Neural progenitor cell (in vitro differentiated cells): ENCODE results near the gene FOXE1. TPM values are rescaled to one million over a fixed set of nuclear protein-coding genes. Genes with fewer than 3 reads are reported as not detected.

Experiments used
- DNase-seq: peaks from one replicate; pipeline ENCODE4 v3.0.0-alpha.2; 2016; ENCODE audit warnings: low spot score
- H2AFZ ChIP-seq: fragments of 200-600 bp; sonication (generic); replicated peaks from 2 replicates; pipeline ENCODE4 v1.6.1; 2016; ENCODE audit warnings: antibody characterized with exemption
- H3F3A ChIP-seq: fragments of 200-600 bp; sonication (generic); 2 replicates; pipeline ENCODE4 v1.6.1; 2016; ENCODE audit warnings: antibody characterized with exemption, low read depth
- H3K27ac ChIP-seq: fragments of 200-600 bp; sonication (generic); 2 replicates; pipeline ENCODE4 v1.5.1; 2016; ENCODE audit warnings: mild to moderate bottlenecking
- H3K27me3 ChIP-seq: fragments of 200-600 bp; sonication (generic); 2 replicates; pipeline ENCODE4 v1.6.1; 2016; ENCODE audit warnings: mild to moderate bottlenecking, moderate library complexity
- H3K36me3 ChIP-seq: fragments of 200-600 bp; sonication (generic); 2 replicates; pipeline ENCODE4 v1.5.1; 2016
- H3K4me1 ChIP-seq: fragments of 200-600 bp; sonication (generic); 2 replicates; pipeline ENCODE4 v1.6.1; 2016; ENCODE audit warnings: mixed run types
- H3K4me2 ChIP-seq: fragments of 200-600 bp; sonication (generic); 2 replicates; pipeline ENCODE4 v1.6.1; 2016
- H3K4me3 ChIP-seq: fragments of 200-600 bp; sonication (generic); 2 replicates; pipeline ENCODE4 v1.5.1; 2016
- H3K79me2 ChIP-seq: fragments of 200-600 bp; sonication (generic); 2 replicates; pipeline ENCODE4 v1.6.1; 2016; ENCODE audit warnings: low read depth
- H3K9ac ChIP-seq: fragments of 200-600 bp; sonication (generic); 2 replicates; pipeline ENCODE4 v1.6.1; 2016
- H3K9me3 ChIP-seq: fragments of 200-600 bp; sonication (generic); 2 replicates; pipeline ENCODE4 v1.5.1; 2016; ENCODE audit warnings: low read depth
- H4K20me1 ChIP-seq: fragments of 200-600 bp; sonication (generic); 2 replicates; pipeline ENCODE4 v1.6.1; 2016; ENCODE audit warnings: low read depth
- H3K27ac Mint-ChIP-seq: 3 replicates; pipeline ENCODE4 v1.8.0; 2021; ENCODE audit warnings: mixed read lengths
- H3K27me3 Mint-ChIP-seq: 2 replicates; pipeline ENCODE4 v1.8.0; 2022; ENCODE audit warnings: low read depth, mild to moderate bottlenecking, inconsistent platforms, moderate library complexity, mixed read lengths; ENCODE audit not compliant: insufficient read depth
- H3K36me3 Mint-ChIP-seq: 3 replicates; pipeline ENCODE4 v1.8.0; 2021; ENCODE audit warnings: mixed read lengths
- H3K4me1 Mint-ChIP-seq: 3 replicates; pipeline ENCODE4 v1.8.0; 2021; ENCODE audit warnings: mixed read lengths
- H3K4me3 Mint-ChIP-seq: 3 replicates; pipeline ENCODE4 v1.8.0; 2021; ENCODE audit warnings: mild to moderate bottlenecking, moderate library complexity, mixed read lengths
- H3K9me3 Mint-ChIP-seq: 3 replicates; pipeline ENCODE4 v1.8.0; 2020; ENCODE audit warnings: mixed read lengths
- EZH2 ChIP-seq: fragments of 200-600 bp; sonication (generic); IDR thresholded peaks from 2 replicates; pipeline ENCODE4 v1.6.1; 2017; ENCODE audit warnings: antibody characterized with exemption, mild to moderate bottlenecking, moderate library complexity
- EZH2phosphoT487 ChIP-seq: fragments of 200-600 bp; sonication (generic); IDR thresholded peaks from 2 replicates; pipeline ENCODE4 v1.6.1; 2017; ENCODE audit warnings: antibody characterized with exemption
- total RNA-seq: library from RNA; depleted of rRNA; stranded (reverse); fragments of >200 nt; gene quantifications from 2 replicates; pipeline ENCODE4 v1.2.3, GENCODE V29; 2015; ENCODE audit warnings: low replicate concordance
- TF ChIP-seq, protein P1 (sequence below): fragments of 200-600 bp; sonication (generic); IDR thresholded peaks from 2 replicates; pipeline ENCODE4 v1.5.1; 2017; ENCODE audit warnings: antibody characterized with exemption, mild to moderate bottlenecking

The FOXE1 gene
- total RNA-seq, 1 donor from 2014 or later = not detected

- Histone ChIP-seq H3K9me3 (no peaks in the 10 kb centered on the region), H2AFZ (no peak overlapping the region), H3K4me2 (no peak overlapping the region), H3K4me3 (no peak overlapping the region), H3K27me3 (peaks cover 100% of the 10 kb centered on the region), H4K20me1 (peaks cover 42% of the 10 kb centered on the region), H3F3A (peaks cover 8% of the 10 kb centered on the region), H3K79me2 (no peaks in the 10 kb centered on the region), H3K36me3 (no peaks in the 10 kb centered on the region), H3K9ac (no peak overlapping the region), H3K27ac (no peak overlapping the region), H3K4me1 (peaks cover 9% of the 10 kb centered on the region)
- no peaks in the 10 kb centered on the region for H3K36me3 Mint-ChIP-seq
- TF ChIP-seq EZH2 = no peak
- TF ChIP-seq EZH2phosphoT487 = no peak
- TF ChIP-seq, protein P1, sequence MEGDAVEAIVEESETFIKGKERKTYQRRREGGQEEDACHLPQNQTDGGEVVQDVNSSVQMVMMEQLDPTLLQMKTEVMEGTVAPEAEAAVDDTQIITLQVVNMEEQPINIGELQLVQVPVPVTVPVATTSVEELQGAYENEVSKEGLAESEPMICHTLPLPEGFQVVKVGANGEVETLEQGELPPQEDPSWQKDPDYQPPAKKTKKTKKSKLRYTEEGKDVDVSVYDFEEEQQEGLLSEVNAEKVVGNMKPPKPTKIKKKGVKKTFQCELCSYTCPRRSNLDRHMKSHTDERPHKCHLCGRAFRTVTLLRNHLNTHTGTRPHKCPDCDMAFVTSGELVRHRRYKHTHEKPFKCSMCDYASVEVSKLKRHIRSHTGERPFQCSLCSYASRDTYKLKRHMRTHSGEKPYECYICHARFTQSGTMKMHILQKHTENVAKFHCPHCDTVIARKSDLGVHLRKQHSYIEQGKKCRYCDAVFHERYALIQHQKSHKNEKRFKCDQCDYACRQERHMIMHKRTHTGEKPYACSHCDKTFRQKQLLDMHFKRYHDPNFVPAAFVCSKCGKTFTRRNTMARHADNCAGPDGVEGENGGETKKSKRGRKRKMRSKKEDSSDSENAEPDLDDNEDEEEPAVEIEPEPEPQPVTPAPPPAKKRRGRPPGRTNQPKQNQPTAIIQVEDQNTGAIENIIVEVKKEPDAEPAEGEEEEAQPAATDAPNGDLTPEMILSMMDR = no peak
- H3K27ac Mint-ChIP-seq = no peak overlapping the region
- peaks cover 6% of the 10 kb centered on the region for H3K9me3 Mint-ChIP-seq
- H3K4me3 Mint-ChIP-seq = no peak overlapping the region
- no peak for DNase-seq
- peaks cover 64% of the 10 kb centered on the region for H3K27me3 Mint-ChIP-seq
- peaks cover 8% of the 10 kb centered on the region for H3K4me1 Mint-ChIP-seq
These were observed 6.7 kb upstream of the FOXE1 start for GRCh38 chr9:97846347-97846746.

- H3K4me1 Mint-ChIP-seq = peaks cover 8% of the 10 kb centered on the region
- H3K27me3 Mint-ChIP-seq = peaks cover 75% of the 10 kb centered on the region
- Histone ChIP-seq H3K9ac (no peak overlapping the region), H3K27me3 (peaks cover 100% of the 10 kb centered on the region), H3K4me3 (no peak overlapping the region), H3K27ac (no peak overlapping the region), H3K36me3 (no peaks in the 10 kb centered on the region), H4K20me1 (peaks cover 55% of the 10 kb centered on the region), H2AFZ (no peak overlapping the region), H3K4me1 (peaks cover 13% of the 10 kb centered on the region), H3F3A (peaks cover 14% of the 10 kb centered on the region), H3K4me2 (peak overlapping the region; percentile 72), H3K79me2 (no peaks in the 10 kb centered on the region), H3K9me3 (no peaks in the 10 kb centered on the region)
- DNase-seq = no peak
- H3K36me3 Mint-ChIP-seq = no peaks in the 10 kb centered on the region
- H3K27ac Mint-ChIP-seq = no peak overlapping the region
- H3K9me3 Mint-ChIP-seq = peaks cover 6% of the 10 kb centered on the region
- TF ChIP-seq EZH2phosphoT487 (no peak), EZH2 (no peak)
- TF ChIP-seq, protein P1 = no peak
- H3K4me3 Mint-ChIP-seq = peak overlapping the region; percentile 67
These were observed 5.4 kb upstream of the FOXE1 start for GRCh38 chr9:97847474-97848214.

GRCh38 chr9:97848215-97848479, 4.9 kb upstream of the FOXE1 start:
- Histone ChIP-seq H3K27ac (no peak overlapping the region), H3K9me3 (no peaks in the 10 kb centered on the region), H3K4me3 (peak overlapping the region; percentile 30), H3K4me1 (peaks cover 18% of the 10 kb centered on the region), H3F3A (peaks cover 15% of the 10 kb centered on the region), H2AFZ (no peak overlapping the region), H3K27me3 (peaks cover 100% of the 10 kb centered on the region), H4K20me1 (peaks cover 60% of the 10 kb centered on the region), H3K36me3 (no peaks in the 10 kb centered on the region), H3K9ac (no peak overlapping the region), H3K4me2 (peak overlapping the region; percentile 72), H3K79me2 (no peaks in the 10 kb centered on the region)
- DNase-seq = peak; percentile 63
- peaks cover 8% of the 10 kb centered on the region for H3K4me1 Mint-ChIP-seq
- H3K27me3 Mint-ChIP-seq = peaks cover 72% of the 10 kb centered on the region
- H3K4me3 Mint-ChIP-seq = peak overlapping the region; percentile 67
- peaks cover 6% of the 10 kb centered on the region for H3K9me3 Mint-ChIP-seq
- no peak for TF ChIP-seq EZH2phosphoT487
- TF ChIP-seq EZH2 = no peak
- TF ChIP-seq, protein P1 = peak; percentile 43
- no peak overlapping the region for H3K27ac Mint-ChIP-seq
- no peaks in the 10 kb centered on the region for H3K36me3 Mint-ChIP-seq
